GM12873 (cell line): ENCODE data around the gene MRPL24.

Source experiments
- TF ChIP-seq, protein P1 (sequence below): IDR thresholded peaks from 2 replicates; pipeline ENCODE4 v1.5.1; 2012; ENCODE audit warnings: low read depth, mild to moderate bottlenecking, moderate library complexity, low read length, control low read depth; ENCODE audit not compliant: insufficient read depth; ENCODE audit errors: missing control alignments

MRPL24 gene

DNA sequence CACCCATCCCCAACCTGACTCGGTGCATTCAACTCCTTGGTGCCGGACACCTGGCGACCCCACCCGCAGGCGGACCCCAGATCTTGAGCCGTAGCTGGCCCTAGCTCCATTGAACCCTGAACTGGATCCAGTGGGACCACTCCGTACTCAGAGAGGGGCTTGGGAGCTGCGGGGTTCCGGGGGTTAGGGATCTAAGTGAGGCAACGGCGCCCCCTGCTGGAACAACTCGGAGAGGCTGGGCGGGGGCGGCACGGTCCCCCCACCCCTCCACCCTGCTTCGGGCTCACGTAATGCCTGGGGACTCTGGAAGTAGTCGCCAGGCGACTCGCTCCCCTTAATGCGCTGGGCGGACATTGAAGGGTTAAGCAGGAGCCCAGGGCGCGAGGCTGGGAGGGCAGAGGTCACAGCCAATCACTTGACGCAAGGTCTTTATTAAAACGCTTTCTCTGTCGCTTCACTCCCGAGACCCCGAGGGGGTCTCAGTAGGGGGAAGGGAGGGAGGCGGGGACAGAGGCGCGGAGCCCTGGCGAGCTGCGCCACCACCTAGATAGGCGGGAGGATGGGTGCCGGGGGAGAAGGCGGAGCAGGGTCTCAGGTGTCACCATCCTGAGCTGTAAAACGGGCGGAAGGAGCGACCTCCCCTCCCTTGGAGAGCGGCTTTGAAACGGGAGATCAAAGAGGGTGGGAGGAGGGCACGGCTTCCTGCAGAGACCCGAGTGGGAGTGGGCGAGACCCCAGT lies 34.8 kb downstream of the MRPL24 start:
- TF ChIP-seq, protein P1, sequence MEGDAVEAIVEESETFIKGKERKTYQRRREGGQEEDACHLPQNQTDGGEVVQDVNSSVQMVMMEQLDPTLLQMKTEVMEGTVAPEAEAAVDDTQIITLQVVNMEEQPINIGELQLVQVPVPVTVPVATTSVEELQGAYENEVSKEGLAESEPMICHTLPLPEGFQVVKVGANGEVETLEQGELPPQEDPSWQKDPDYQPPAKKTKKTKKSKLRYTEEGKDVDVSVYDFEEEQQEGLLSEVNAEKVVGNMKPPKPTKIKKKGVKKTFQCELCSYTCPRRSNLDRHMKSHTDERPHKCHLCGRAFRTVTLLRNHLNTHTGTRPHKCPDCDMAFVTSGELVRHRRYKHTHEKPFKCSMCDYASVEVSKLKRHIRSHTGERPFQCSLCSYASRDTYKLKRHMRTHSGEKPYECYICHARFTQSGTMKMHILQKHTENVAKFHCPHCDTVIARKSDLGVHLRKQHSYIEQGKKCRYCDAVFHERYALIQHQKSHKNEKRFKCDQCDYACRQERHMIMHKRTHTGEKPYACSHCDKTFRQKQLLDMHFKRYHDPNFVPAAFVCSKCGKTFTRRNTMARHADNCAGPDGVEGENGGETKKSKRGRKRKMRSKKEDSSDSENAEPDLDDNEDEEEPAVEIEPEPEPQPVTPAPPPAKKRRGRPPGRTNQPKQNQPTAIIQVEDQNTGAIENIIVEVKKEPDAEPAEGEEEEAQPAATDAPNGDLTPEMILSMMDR: peak; percentile 80

DNA sequence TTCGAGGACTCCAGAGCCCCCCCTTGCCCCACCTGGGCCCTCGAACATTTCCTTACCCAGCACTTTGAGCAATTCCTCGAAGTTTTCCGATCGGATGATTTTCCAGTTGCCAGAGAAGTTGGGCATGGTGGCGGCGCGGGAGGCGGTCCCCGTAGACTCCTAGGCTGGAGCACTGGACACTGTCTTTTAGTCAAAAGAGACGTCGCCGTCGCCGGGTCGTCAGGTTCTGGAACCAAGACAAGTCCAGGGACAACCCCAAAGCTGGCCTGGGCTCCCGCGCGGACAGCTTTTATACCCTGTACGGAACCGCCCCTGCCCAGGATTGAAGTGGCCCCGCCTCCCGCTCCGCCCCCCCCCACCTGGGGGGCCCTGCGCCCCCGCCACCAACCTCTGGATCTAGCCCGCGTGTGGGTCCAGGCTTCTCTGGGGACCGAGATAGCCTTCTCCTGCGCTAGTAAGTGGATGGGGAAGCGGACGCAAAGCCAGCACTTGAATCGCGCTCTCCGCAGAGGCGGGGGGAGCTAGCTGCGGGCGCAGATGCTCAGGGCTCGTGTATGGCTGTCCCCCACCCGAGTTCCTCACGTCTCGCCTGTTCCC lies 35.5 kb downstream of the MRPL24 start, which contains the start of gene CRABP2:
Gene CRABP2 (minus strand): TSS at position 263 of the 597 bp plus-strand sequence. CDS start 137 bp downstream, at position 126.
- TF ChIP-seq, protein P1: no peak

DNA sequence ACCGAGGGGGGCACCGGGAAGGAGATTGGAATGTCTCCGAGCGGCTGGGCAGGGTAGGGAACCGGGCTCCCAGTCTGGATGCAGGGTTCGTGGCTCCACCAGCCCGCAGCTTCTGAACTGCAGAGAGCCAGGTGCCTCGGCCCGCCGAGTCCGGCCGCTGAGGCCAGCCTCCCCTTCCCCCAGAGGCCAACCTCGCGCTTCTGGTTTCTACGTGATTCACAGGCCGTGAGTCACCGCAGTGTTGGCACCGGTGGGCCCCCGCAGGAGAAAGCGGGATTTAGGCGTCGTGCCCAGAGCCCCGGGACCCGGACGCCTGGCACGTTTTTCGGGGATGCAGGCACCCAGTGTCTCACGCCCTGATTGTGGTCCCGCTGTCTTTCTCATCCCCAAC lies 36.0 kb downstream of the MRPL24 start:
- TF ChIP-seq, protein P1: no peak

DNA sequence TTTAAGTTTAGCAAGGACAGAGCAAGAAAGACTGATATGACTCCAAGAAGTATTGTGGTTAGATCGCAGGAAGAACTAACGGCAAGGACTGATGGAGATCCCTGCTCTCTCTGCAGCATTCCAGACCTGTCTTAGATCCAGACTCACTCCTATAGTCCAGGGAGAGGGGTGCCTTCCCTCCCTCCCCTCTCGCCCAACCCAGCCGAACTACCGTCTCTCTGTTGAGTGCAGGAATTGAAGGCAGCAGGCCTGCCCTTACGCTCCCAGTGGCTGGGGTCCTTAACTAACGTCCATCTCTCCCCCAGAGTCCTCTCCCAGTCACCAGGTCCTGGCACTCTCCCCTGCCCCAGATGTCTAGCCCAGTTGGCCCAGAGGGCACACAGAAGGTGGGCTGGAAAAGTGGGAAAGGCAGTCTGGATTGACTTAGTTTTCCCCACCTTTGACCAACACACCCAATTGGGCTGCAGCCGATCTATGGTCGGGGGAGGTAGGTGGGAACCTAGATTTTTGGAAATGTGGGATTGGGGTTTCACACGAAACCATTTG lies 36.6 kb downstream of the MRPL24 start:
- TF ChIP-seq, protein P1: no peak

DNA sequence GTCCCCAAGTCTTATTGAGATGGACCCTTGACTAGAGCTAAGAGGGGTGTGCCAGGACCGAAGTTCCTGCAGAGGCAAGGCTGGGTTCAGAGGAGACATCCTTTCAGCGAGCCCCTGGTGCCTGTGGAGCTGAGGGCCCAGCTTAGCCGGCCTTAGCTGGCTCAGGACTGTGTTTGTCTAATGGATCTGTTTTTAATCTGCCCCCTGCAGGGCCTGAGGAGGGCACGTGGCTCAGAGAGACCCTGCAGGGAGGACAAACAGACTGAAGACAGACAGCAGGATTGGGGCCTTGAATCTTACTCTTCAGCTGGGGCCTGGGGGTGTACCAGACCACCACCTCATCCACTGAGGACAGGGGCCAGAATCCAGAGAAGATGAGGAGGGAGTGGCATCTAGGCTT lies 37.1 kb downstream of the MRPL24 start:
- TF ChIP-seq, protein P1: no peak

DNA sequence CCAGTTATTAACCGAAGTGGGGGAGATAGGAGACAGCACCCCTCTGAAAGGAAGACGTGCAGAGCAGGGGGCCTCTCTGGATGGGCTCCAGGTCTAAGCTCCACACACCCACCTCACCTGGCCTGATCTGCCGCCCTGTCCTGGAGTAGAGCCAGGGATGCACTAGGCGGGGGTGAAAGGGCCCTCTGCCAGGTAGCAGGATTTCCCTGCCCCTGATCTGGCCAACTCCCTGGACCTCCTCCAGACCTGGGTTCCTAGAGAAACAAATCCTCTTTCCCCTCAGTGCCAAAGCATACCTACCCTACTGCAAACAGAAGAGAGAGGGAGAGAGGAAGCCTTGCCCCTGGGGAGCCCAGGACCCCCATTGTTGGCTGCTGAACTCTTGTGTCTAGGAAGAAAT lies 37.6 kb downstream of the MRPL24 start:
- TF ChIP-seq, protein P1: no peak

DNA sequence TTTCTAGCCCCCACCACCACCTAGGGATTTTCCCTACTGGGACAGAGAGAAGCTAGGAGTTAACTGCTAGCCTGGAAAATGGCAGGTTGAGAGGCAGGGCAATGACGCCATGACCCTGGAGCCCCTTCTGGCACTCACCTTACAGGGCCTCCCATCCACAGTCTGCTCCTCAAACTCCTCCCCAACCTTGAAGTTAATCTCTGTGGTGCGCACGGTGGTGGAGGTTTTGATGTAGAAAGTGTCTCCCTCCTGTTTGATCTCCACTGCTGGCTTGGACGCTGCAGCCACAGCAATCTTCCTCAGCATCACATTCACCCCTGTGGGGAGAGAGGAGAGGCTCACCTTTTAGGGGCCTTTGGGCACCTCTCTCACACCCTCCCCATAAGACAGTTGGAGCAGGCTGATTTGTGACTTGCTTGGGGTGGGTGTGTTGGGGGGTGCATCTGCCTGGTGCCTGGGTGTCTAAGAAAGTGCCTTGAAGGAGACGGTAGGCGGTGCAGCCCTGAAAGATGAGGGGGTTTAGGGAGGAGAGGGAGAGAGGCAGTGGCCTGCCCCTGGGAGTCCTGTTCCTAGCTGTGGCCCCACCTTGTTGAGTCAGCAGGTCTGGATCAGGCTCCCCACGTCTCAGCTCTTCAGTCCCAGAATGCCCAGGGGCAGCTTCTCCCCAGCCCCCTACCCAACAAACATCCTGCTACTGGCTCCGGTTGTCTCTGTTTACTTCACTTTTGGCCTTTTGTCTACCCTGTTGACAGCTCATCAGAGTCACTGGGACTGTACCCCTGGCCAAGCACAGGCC lies 40.0 kb downstream of the MRPL24 start:
- TF ChIP-seq, protein P1: no peak
